GM12865 (cell line): ENCODE measurements around the gene METTL26.

Experiments used
- DNase-seq: peaks from one replicate; pipeline ENCODE4 v3.0.0; 2010; ENCODE audit warnings: low read depth
- H3K4me3 ChIP-seq: 2 replicates; pipeline ENCODE4 v1.5.1; 2011; ENCODE audit warnings: mild to moderate bottlenecking, low read depth, low read length, control low read depth
- CTCF ChIP-seq: IDR thresholded peaks from 2 replicates; pipeline ENCODE4 v1.5.1; 2011; ENCODE audit warnings: low read length, control low read depth, low read depth, inconsistent platforms; ENCODE audit not compliant: insufficient read depth; ENCODE audit errors: missing control alignments

Gene METTL26

GRCh38 chr16:591892-592517, 44.1 kb downstream of the METTL26 start:
- DNase-seq = no peak
- no peak for TF ChIP-seq CTCF

GRCh38 chr16:591231-591630, 44.9 kb downstream of the METTL26 start:
- no peak for DNase-seq
- no peak overlapping the region for H3K4me3 ChIP-seq
- TF ChIP-seq CTCF = no peak

More at GRCh38 chr16:591892-592517, 44.1 kb downstream of the METTL26 start:
- H3K4me3 ChIP-seq = no peak overlapping the region

- no peak for TF ChIP-seq CTCF
- H3K4me3 ChIP-seq = peak overlapping the region; percentile 77
- DNase-seq = no peak
Observed at GRCh38 chr16:590815-591200, 45.3 kb downstream of the METTL26 start.

GRCh38 chr16:590188-590814, 45.8 kb downstream of the METTL26 start:
- no peak for DNase-seq
- no peak for TF ChIP-seq CTCF

GRCh38 chr16:589658-590187, 46.4 kb downstream of the METTL26 start, which contains the start of gene RAB40C:
Gene RAB40C, plus strand, starts transcription at chr16:590066. Its CDS starts 226 bp downstream, at chr16:590292.
- peak; percentile 100 for DNase-seq
- peak within 1 kb of the TSS; percentile 77 for H3K4me3 ChIP-seq
- TF ChIP-seq CTCF = no peak

More at GRCh38 chr16:590188-590814, 45.8 kb downstream of the METTL26 start:
- H3K4me3 ChIP-seq = peak overlapping the region; percentile 77

- H3K4me3 ChIP-seq = peak overlapping the region; percentile 75
- DNase-seq = peak; percentile 98
- TF ChIP-seq CTCF = no peak
Observed at GRCh38 chr16:588889-589657, 47.0 kb downstream of the METTL26 start.
